ENCODE data around the gene FBXO41.

Gene FBXO41

DNA sequence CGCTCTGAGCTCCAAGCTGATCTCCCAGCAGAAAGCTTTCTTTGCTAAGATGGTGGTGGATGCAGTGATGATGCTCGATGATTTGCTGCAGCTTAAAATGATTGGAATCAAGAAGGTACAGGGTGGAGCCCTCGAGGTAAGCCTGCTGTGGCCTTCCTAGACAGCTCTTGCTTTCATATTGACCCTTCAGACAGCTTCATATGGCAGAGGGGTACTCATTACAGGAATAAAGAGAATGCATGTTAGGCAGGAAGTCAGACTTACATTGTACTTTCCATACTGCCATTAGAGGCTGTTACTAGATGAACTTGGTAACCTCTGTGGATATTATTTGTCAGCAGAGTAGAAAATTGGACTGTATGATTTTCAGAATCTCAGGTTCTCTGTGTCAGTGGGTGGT, 39.7 kb downstream of the FBXO41 start:
- no peak for DNase-seq (ENCODE audit: low read depth)

DNA sequence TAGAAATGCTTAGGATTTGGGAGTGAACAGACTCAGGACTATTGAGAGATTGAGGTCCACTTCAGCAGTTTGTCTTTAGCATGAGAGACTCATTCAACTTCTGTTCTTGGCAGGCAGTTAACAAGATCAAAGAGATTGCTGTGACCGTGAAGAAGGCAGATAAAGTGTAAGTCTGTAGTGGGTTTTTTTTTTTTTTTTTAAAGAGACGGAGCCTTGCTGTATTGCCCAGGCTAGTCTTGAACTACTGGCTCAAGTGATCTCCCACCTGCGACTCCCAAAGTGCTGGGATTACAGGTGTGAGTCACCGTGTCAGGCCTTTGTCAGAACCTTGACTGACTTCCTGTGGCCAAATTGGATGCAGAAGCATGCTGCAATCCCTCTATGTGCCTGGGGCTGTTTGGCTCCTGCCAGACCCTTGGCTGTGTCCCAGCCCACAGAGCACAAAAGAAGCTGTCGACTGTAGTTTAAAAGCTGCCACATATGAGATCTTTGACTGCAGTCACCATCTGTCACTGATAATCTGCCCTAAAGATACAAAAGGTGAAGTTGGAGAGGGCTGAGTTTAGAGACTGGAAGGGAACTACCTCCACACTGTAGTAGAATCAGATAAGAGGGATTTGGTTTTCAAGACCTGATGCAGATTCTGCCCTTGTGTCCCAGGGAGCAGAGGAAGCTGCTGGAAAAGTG, 40.3 kb downstream of the FBXO41 start:
- no peak for DNase-seq (ENCODE audit: low read depth)

DNA sequence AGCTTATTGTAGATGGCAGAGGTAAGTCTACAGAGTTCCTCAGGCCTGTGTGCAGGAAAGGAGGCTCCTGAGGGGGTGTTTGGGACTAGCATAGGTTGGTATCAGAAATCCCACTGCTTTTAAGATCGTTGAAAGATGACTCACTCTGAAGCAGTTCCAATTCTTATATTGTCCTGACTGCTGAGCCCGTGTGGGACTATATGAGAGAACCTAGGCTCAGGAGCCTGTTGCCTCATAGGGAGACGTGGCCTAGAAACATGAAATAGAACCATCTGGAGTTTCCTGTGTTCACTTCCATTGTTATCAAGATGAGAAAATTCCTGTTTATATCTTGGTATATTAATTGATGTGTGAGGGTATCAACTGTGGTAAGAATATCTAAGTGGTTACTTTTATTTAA, 44.5 kb downstream of the FBXO41 start:
- no peak for DNase-seq (ENCODE audit: low read depth)

DNA sequence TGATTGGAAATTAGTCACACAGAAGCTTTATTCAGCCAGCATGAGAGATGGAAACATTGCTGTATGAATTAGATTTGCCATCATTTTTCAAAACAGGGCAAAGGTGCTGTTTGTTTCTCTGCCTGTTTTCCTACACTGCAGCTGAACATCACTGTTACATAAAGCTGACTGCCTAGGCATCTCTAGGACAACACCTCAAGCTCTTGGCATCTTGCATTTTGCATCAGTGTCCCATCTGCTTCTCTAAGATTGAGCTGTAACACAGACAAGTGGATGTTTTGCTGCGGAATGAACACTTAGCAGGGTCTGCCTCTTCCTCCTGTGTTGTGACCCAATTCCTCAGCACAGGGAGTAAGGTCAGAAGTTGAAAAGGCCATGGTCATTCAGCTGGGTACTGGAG, 45.3 kb downstream of the FBXO41 start:
- DNase-seq (ENCODE audit: low read depth): no peak

DNA sequence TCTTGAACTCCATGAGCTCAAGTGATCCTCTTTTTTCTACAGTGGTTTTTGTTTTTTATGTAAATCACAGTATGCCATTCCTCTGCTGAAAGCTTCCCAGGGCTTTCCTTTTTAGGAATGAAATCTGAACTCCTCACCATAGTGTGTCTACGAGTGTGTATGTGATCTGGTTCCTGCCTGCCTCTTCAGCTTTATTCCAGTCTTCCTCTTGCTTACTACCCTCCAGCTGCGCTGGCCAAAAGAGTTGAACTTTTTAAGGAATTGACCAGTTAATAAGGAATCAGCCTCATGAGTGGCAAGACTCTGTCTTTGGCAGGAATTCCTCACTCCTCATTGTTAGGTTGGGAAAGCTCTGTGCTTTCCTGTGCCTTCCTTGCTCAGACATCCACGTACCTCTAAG, 46.1 kb downstream of the FBXO41 start:
- DNase-seq (ENCODE audit: low read depth): no peak

DNA sequence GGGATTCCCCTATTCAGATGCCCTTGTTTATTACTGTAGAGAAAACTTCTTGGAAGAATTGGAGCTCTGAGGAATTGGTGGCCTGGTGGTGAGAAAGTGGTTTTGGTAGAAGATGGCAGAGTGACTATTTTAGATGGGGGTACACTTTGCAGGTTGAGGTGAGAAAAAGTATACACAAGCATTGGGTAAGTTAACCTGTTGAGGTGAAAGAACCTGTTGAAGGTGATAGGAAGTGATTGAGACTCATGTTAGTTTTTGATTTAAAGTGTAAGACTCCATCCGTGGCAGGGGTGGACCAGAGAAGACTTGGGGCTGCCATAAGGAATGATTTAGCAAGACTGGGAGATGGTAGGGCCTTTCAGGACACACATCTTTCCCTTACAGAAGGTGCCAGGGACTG, 47.1 kb downstream of the FBXO41 start:
- no peak for DNase-seq (ENCODE audit: low read depth)

DNA sequence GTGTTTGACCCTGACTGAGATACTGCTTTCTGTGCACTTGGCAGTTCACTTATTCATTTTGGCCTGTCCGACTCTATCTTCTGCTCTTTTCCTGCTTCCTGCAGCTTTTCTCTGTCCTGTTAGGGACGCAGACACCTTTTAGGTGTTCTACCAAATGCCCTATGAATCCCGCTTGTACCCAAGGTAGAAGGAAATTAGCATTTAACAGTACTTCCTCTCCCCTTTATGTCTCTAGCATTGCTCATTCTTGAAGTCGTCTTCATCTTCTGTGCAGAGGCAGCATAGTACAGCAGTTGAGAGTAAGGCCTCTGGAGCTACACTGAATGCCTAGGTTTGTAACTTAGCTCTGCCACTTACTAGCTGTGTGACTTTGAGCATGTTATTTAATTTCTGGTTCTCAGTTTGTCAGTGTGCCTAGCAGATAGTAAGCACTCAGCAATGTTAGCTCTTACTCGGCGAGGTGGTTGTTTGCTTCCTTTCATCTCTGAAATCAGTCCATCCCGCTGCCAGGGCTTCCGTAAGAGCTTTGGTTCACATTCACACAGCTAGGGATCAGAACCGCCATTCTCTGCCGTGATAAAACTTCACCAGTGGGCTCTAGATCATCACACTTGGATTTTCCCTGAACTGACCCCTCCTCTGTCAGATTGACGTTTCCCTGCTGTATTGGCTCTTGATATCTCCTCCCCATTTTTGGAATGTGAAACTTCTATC, 48.8 kb downstream of the FBXO41 start:
- no peak for DNase-seq (ENCODE audit: low read depth)

DNA sequence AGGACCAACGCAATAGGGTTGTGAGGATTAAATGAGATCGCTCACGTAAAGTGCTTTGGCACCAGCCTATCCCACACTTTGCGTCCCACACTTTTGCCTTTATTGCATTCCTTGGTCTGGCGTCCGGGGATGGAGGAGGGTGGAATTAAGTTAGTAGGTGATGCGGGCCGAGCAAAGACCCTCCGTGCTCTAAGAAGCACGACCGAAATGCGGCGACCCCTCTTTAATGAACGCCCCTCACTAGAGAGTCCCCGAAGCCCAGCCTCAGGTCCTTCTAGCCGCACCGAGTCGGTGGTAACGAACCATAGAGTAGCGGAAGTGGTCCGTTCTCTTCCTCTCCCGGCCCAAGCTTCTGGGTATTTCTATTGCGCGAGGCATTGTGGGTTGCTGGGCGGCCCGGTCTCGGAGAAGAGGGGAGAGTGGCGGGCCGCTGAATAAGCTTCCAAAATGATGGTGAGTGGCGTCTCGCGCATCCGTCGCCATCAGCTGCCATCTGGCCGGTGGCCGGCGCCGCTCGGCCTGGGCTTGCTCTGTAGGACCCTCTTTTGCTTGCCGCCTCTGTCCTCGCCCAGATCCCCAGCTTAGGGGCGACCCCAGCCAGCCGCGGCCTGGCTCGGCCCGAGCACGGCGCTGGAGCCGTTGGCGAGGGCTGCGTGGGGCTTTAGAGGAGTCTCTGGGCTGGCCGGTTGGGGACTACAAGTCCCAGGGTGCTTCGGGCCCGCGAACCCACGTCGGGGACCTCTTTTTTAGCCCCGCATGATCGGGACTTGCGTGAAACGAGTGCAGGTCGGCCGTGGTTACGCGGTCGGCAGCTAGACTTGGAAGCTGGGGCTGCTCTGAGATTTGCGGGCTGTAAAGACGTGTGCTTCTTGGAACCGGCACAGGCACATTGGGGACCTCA, 50.1 kb downstream of the FBXO41 start, which contains the start of gene CCT7:
Gene CCT7, plus strand, starts transcription at position 377 of the 901 bp plus-strand sequence. Its CDS starts 71 bp downstream, at position 448.
- peak; percentile 82 for DNase-seq (ENCODE audit: low read depth)

DNA sequence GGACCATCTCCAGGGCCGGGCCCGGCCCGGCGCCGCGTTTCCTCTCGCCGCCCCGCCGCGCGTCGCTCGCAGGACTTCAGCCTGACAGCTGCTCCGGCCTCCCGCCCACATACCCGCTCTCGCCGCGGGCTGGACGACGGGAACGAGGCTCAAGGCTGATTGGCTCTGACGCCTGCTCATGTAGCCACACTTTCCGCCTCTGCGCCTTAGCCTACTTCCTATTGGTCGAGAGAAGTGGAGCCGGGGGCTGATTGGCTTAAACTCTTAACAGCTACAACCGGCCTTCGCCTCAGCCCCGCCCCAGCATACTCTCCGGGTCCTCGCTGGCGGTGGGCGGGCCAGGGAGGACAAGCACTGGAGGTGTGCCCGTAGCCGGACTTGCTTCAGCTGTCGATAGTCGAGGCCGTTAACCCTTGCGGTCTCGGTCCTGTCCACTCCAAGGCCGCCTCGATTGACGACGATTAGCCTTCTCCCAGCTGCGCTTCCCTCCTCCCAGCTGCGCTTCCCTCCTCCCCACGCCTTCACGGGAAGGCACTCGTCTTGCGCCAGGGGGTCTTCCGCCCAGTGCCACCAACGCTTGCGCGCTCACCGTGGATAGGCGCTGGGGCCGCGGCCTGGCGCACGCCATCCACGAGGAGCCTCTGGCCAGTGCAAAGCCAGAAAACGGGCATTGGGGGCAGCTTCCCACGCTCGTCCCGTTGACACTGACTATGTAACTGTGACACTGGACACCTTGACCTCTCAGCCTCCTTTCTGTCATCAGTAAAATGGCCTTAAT, 50.9 kb downstream of the FBXO41 start, which contains the start of gene PRADC1:
Gene PRADC1, minus strand, starts transcription at position 86 of the 778 bp plus-strand sequence. Its CDS starts 79 bp downstream, at position 7.
- peak; percentile 90 for DNase-seq (ENCODE audit: low read depth)

DNA sequence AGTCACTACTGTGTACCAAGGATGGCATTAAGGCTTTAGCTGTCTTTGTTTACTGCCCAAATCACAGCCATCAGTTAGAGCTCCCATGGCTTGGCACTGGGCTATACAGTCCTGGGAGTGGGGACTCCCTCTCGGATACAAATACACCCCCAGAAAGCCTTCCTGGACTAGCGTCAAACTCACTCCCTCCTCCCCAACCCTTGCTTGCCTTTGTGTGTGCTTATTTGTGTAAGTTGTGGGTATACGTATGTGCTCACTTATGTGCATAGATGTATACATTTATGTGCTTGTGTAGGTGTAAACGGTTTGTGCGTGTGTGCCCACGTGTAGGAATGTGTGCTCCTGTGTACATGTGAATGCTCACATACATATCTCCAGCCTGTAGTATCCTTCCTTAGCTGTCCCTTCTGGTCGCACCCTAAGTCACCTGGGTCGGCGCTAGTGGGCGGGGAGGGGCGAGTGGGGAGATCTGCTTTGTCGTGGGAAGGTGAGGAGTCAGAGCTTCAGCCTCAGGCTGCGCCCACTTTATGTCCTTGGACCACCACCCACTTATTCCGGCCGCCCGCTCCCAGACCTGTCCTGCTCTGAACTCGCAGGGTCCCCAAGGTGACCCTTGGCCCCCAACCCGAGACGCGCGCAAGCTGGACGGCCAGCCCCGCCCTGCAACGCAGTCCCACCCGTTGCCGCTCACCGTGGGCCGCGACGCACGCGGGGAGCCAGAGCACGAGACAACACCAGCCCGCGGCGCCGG, 51.7 kb downstream of the FBXO41 start:
- no peak for DNase-seq (ENCODE audit: low read depth)

DNA sequence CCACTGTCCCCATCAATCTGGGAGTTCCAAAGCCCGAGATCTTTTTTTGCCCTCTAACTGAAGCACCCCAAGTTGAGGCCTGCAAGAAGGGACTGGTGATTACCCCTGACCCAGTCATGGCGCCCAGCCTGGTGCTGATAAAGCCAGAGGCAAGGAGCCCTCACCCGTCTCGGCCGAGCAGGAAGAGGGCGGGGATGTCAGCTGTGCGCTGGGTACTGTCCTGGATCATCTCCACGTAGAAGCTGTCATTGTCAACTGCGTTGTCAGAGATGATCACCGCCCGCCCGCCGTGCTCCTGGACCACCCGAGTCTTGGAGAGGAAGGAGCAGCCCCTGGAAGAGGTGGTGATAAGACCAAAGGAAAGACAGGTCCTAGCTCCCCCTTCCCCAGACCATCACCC, 55.6 kb downstream of the FBXO41 start:
- DNase-seq (ENCODE audit: low read depth): no peak

DNA sequence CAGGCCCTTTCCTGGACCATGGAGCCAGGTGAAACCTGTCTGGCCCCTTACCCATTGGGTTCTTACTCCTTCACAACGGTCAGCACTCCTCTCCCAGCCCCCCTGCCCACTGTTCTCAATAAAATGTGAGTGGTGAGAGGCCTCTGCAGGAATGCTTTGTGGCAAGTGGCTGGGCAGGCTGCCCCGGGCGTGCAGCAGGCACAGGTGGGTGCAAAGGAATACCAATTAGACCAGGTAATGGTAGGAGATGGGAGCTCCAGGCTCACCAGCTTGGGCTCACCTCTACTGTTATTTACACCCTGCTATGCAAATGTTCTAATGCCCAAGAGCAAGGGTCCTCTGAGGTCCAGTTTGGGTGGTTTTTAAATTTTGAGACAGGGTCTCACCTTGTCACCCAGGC, 57.2 kb downstream of the FBXO41 start:
- no peak for DNase-seq (ENCODE audit: low read depth)

DNA sequence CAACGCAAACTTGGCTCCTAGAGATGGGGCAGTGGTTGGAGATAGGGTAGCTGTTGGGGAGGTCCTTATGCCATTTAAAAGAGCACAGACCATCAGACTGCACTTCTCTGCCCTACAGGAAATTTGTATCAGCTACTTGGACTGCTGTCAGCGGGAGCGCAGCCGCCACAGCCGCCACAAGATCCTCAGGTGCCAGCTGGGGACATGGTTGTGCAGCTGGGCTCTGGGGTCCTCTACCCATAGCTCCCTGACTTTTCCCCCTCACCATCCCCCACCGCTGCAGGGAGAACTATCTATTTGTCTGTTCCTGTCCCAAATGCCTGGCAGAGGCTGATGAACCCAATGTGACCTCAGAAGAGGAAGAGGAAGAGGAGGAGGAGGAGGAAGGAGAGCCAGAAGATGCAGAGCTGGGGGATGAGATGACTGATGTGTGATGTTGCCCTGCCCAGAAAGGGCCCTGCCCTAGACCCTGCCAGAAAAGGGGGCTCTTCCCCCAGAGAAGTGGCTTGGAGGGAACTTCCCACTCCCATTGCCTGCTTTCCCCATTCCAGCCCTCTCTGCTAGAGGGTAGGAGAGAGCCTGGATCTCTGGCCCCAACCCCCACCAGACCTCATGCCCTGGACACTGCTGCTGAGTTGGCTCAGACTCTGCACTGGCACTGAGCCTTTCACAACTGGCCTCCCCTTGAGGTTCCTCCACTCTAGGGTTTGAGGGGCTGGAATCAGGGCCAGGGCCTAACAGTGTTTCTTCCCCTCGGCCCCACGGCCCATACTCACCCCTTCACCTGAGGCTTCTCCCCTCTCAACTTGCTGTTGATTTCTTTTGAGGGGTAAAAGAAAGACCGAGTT, 58.5 kb downstream of the FBXO41 start:
- no peak for DNase-seq (ENCODE audit: low read depth)

DNA sequence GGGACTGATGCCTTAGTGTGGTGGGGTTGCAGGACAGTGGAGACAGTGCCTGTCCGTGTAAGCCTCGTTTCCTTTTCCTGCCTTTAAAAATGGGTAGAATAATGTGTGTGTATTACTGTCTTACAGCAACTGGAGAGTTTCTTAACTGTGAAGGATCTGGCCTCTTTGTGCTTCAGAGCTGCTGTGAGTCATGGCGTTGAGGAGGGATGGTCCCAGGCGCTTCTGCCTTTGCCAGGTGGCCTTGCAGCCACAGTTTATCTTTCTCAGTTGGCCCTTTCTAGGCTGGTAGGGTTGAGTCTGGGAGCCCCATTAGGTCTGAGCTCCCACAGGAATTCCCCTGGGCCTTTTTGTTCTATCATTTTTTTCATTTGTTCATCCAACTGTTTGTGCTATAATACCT, 60.5 kb downstream of the FBXO41 start:
- no peak for DNase-seq (ENCODE audit: low read depth)

DNA sequence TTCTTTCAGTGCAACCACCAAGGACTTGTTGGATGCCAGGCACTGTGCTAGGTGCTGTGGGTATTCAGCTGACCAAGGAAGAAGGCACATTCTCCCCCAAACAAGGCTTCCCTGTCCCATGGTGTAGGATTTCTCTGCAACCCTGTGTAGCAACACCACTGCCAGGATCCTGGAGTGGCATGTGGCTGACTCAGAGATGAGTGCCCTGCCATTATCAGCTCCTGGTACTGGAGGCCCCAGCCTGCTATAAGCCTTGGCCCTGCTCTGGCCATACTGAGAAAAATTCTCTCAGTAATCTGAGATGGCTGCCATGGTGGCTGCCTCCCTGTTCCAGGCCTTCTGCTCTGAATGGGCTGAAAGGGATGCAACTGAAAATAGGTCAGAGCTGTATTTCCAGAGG, 66.0 kb downstream of the FBXO41 start:
- no peak for DNase-seq (ENCODE audit: low read depth)

DNA sequence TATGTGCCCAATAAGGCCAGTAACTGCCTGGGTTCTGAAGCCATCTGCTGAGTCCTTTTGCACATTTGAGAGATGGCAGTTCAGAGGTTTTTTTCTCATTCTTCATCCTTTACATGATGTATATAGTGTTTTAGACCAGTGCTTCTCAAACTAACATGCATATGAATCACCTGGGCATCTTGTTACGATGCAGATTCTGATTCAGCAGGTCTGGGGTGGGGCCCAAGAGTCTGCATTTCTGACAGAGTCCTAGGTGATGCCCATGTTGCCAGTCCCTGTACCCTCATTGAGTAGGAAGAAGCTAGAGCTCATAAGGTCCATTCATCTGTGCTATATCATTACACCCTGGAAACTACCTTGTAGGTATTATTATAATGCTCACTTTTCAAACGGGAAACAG, 66.5 kb downstream of the FBXO41 start:
- DNase-seq (ENCODE audit: low read depth): no peak

DNA sequence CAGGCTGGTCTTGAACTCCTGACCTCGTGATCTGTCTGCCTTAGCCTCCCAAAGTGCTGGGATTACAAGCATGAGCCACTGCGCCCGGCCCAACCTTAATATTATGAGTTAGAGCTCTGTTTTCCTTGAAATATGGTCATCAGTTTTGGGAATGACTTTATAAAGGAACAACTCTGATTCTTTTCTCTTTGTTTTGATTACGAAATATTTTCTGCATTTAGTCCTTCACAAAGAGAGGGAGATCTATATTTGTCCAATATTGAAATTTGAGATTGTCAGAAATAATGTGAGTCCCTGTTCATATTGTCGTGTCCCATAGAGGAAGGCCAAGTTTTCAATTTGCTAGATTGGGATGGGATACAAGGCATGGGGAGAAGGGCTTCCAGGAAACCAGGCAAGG, 67.1 kb downstream of the FBXO41 start:
- DNase-seq (ENCODE audit: low read depth): no peak

DNA sequence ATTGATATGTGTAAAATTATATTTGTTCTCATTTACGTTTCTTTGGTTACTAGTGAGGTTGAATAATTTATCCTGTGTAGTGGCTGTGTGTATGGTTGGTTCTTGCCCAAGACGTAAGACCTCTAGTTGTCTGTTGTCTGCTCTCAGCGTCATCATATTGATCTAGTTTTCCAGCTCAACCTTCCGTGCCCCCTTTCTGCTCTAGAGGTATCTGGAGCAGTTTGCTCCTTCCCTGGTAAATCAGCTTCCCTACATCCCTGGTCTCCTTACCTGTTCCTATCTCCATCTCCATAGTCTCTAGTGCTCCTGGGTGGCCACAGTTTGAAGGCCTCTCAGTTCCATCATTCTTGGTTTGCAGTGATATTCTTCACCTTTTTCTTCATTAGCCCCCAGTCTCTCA, 69.0 kb downstream of the FBXO41 start:
- no peak for DNase-seq (ENCODE audit: low read depth)

DNA sequence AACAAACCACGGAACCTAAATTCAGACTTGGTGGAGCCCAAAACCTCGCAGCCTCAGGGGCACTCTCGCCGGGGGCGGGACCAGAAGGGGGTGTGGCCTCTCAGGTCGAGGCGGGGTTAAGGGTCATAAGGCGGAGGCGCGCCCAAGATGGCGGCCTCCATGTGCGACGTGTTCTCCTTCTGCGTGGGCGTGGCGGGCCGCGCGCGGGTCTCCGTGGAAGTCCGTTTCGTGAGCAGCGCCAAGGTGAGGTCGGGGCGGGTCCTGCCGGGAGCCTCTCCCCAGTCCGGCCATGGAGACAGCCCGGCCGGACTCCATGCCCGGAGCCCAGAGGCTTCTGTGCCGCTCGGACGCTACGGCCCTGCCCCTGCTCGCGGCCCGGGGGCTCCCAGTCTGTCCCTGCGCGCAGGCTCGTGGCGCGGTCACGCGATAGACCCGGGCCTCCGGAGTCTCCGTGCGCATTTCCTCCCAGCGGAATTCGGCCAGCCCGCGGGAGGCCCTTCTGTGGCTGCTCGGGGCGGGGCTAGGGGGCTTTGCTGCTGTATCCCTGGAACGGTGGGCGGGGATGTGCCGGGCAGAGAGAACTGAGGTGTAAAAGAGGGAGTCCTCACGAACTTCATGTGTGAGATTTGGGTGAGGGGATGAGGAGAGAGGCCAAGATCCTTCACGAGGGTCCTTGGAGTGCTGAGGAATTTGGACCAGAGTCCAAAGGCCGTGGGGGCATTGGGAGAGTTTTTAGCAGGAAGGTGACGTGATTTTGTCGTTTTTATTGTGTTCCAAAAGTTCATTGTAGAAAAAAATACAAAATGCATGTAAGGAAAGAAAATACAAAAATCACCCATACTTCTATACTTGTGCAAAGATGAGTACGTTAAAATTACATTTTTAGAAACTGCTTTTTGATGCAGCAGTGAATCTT, 69.9 kb downstream of the FBXO41 start, which contains the start of gene SMYD5:
Gene SMYD5, plus strand, starts transcription at position 126 of the 916 bp plus-strand sequence. Its CDS starts 22 bp downstream, at position 148.
- peak; percentile 88 for DNase-seq (ENCODE audit: low read depth)

Measured in activated gamma-delta T cell treated with anti-CD3 and anti-CD28 coated beads, Interleukin-2, amount 50 U/mL, for 16 hours (primary cell).